ENCODE measurements around the gene DDX47. TPM values are rescaled to one million over a fixed set of nuclear protein-coding genes. Genes with fewer than 3 reads are reported as not detected.

DDX47 gene
- total and polyA plus RNA-seq, 7 experiments from 2014 or later = 70.7 to 154 (median 75.5) TPM

DNA sequence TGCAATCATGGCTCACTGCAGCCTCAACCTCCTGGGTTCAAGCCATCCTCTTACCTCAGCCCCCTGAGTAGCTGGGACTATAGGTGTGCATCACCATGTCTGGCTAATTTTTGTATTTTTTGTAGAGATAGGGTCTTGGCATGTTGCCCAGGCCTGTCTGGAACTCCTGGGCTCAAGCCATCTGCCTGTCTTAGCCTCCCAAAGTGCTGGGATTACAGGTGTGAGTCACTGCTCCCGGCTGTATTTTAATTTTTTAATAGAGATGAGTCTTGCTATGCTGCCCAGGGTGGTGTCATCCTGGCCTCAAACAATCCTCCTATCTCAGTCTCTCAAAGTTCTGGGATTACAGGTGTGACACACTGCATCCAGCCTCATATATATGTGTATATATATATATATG lies 46.5 kb downstream of the DDX47 start:
- H3K9me3 ChIP-seq (ENCODE audit: control insufficient read depth in 2 of 3, low read length in 3 of 3) = no peaks in the 10 kb centered on the region
- ATAC-seq = no peak
- H3K9me3 Mint-ChIP-seq = peaks cover 0 to 5% (median 2%) of the 10 kb centered on the region in 11 donors
- ChIA-PET POLR2A (no interaction called here), CTCF (no interaction called here)
- intact Hi-C loops (cut with micrococcal nuclease) = no loop called here
- H3K4me1 ChIP-seq (ENCODE audit: control insufficient read depth in 2 of 2, insufficient read depth in 2 of 2, low read length in 2 of 2) = no peaks in the 10 kb centered on the region
- peaks cover 4 to 20% (median 19%) of the 10 kb centered on the region in 5 donors for H3K36me3 Mint-ChIP-seq
- H3K36me3 ChIP-seq (ENCODE audit: control insufficient read depth in 2 of 3, insufficient read depth in 3 of 3, low read length in 3 of 3) = no peaks in the 10 kb centered on the region
- no peak overlapping the region for H3K27ac ChIP-seq (ENCODE audit: low read depth, low read length)
- no peaks in the 10 kb centered on the region for H3K27me3 ChIP-seq (ENCODE audit: control insufficient read depth in 2 of 2, insufficient read depth in 2 of 2, low read length in 2 of 2)
- H3K27me3 Mint-ChIP-seq = no peaks in the 10 kb centered on the region
- H3K4me1 Mint-ChIP-seq = peaks cover 0 to 13% (median 0%) of the 10 kb centered on the region in 7 donors
- H3K4me3 Mint-ChIP-seq = no peak overlapping the region
- H3K27ac Mint-ChIP-seq = no peak overlapping the region
- DNase-seq = no peak
- no peak overlapping the region for H3K4me3 ChIP-seq (ENCODE audit: low read length)

DNA sequence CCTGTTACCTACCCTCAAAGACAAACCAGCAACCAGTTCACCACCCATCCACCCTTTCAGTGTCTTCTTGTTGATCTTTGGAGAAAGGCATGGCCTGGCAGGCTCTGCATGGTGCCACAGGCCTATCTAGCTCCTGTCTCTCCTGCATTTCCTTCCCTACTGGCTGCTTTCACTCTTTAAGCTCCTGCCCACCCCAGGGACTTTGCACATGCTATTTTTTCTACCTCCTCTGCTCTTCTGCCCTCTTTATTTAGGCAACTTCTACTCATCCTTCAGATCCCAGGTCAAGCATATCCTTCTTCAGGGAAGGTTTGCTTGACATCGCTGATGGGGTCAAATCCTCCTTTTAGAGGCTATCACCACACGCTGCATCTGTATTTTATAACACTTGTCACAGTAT lies 51.1 kb downstream of the DDX47 start:
- H3K27me3 Mint-ChIP-seq = no peaks in the 10 kb centered on the region
- POLR2A ChIA-PET = no interaction called here
- no peak overlapping the region for H3K4me3 Mint-ChIP-seq

DNA sequence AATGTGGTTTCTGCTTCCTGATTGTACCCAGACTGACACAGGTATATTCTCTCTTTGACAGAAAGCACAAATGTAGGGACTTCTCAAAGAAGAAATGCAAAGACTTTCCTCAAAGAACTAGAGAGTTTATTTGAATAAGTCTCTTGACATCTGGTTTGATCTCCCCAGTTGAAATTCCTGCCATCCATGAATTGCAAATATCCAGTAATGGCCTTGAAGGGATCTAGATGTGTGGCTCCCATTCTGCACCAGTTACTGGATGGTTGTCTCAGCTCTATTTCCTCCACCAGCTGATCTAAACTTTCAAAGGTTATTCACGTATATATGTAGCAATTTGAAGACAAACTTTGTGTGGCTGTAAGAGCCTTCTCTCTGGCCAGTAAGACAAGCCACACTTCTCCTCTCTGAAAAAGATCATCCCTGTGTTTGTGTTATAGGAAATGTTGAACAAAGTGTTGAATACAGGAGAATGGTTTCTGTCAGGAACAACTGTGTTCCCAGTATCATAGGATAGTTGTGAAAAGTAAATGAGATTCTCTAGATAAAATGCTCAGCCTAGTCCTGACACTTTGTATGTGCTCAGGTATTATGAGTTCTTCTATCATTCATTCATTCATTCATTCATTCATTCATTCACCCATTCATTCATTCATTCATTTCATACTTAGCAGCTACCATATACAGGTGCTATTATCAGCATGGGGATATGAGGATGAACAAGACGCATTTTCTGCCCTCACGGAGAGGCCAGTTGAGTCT lies 55.5 kb downstream of the DDX47 start:
- Histone ChIP-seq H3K27ac (ENCODE audit: low read depth, low read length) (no peak overlapping the region), H3K4me1 (ENCODE audit: control insufficient read depth in 2 of 2, insufficient read depth in 2 of 2, low read length in 2 of 2) (no peaks in the 10 kb centered on the region), H3K27me3 (ENCODE audit: control insufficient read depth in 2 of 2, insufficient read depth in 2 of 2, low read length in 2 of 2) (no peaks in the 10 kb centered on the region), H3K4me3 (ENCODE audit: low read length) (no peak overlapping the region), H3K36me3 (ENCODE audit: control insufficient read depth in 2 of 3, insufficient read depth in 3 of 3, low read length in 3 of 3) (no peaks in the 10 kb centered on the region), H3K9me3 (ENCODE audit: control insufficient read depth in 2 of 3, low read length in 3 of 3) (no peaks in the 10 kb centered on the region)
- Mint-ChIP-seq H3K9me3 (peaks cover 0 to 3% (median 0%) of the 10 kb centered on the region in 11 donors), H3K27me3 (no peaks in the 10 kb centered on the region), H3K36me3 (peaks cover 3 to 11% (median 8%) of the 10 kb centered on the region in 5 donors), H3K4me3 (no peak overlapping the region), H3K27ac (peak overlapping the region in 1 of 9 donors; percentile 2), H3K4me1 (peaks cover 0 to 6% (median 0%) of the 10 kb centered on the region in 7 donors)
- ATAC-seq = no peak
- POLR2A ChIA-PET = no interaction called here
- intact Hi-C loops (cut with micrococcal nuclease) = no loop called here
- DNase-seq = no peak
- CTCF ChIA-PET = interaction anchor here (0.9 kb wide), 1 partner anchor 19 kb away, joined by 3 read pairs; no protein-coding TSS in a partner anchor

More for the DNA sequence above, 51.1 kb downstream of the DDX47 start:
- peaks cover 4 to 25% (median 14%) of the 10 kb centered on the region in 5 donors for H3K36me3 Mint-ChIP-seq
- H3K4me3 ChIP-seq (ENCODE audit: low read length) = no peak overlapping the region
- no peaks in the 10 kb centered on the region for H3K27me3 ChIP-seq (ENCODE audit: control insufficient read depth in 2 of 2, insufficient read depth in 2 of 2, low read length in 2 of 2)
- no peaks in the 10 kb centered on the region for H3K4me1 ChIP-seq (ENCODE audit: control insufficient read depth in 2 of 2, insufficient read depth in 2 of 2, low read length in 2 of 2)
- CTCF ChIA-PET = no interaction called here
- no peak overlapping the region for H3K27ac ChIP-seq (ENCODE audit: low read depth, low read length)
- no peaks in the 10 kb centered on the region for H3K36me3 ChIP-seq (ENCODE audit: control insufficient read depth in 2 of 3, insufficient read depth in 3 of 3, low read length in 3 of 3)
- intact Hi-C loops (cut with micrococcal nuclease) = no loop called here
- H3K4me1 Mint-ChIP-seq = peaks cover 0 to 6% (median 0%) of the 10 kb centered on the region in 7 donors
- ATAC-seq (no peak), DNase-seq (no peak)
- H3K27ac Mint-ChIP-seq = no peak overlapping the region
- no peaks in the 10 kb centered on the region for H3K9me3 ChIP-seq (ENCODE audit: control insufficient read depth in 2 of 3, low read length in 3 of 3)
- H3K9me3 Mint-ChIP-seq = peaks cover 0 to 3% (median 1%) of the 10 kb centered on the region in 11 donors

DNA sequence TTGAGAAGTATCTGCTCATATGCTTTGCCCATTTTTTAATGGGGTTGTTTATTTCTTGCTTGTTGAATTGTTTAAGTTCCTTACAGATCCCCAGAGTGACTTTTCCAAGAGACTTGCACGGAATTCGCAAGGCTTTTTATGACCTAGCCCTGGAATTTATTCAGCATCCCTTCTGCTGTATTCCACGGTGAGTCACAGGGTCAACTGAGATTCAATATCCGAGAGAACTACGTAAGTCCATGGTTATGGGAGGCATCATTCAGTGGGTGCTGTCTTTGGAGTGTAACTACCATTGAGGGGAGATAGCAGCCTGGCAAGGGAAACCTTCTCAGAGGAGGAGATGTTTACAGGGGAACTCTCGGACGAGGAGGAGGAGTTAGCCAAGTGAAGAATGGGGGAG lies 57.3 kb downstream of the DDX47 start:
- no peaks in the 10 kb centered on the region for H3K27me3 Mint-ChIP-seq
- CTCF ChIA-PET = no interaction called here
- no peak for ATAC-seq
- H3K4me3 Mint-ChIP-seq = no peak overlapping the region
- POLR2A ChIA-PET = no interaction called here
- Histone ChIP-seq H3K9me3 (ENCODE audit: control insufficient read depth in 2 of 3, low read length in 3 of 3) (no peaks in the 10 kb centered on the region), H3K27ac (ENCODE audit: low read depth, low read length) (no peak overlapping the region), H3K27me3 (ENCODE audit: control insufficient read depth in 2 of 2, insufficient read depth in 2 of 2, low read length in 2 of 2) (no peaks in the 10 kb centered on the region), H3K4me3 (ENCODE audit: low read length) (no peak overlapping the region), H3K4me1 (ENCODE audit: control insufficient read depth in 2 of 2, insufficient read depth in 2 of 2, low read length in 2 of 2) (no peaks in the 10 kb centered on the region), H3K36me3 (ENCODE audit: control insufficient read depth in 2 of 3, insufficient read depth in 3 of 3, low read length in 3 of 3) (no peaks in the 10 kb centered on the region)
- H3K9me3 Mint-ChIP-seq = peaks cover 0 to 1% (median 0%) of the 10 kb centered on the region in 11 donors
- no peak for DNase-seq
- H3K4me1 Mint-ChIP-seq = peaks cover 0 to 6% (median 0%) of the 10 kb centered on the region in 7 donors
- peaks cover 0 to 7% (median 3%) of the 10 kb centered on the region in 5 donors for H3K36me3 Mint-ChIP-seq
- intact Hi-C loops (cut with micrococcal nuclease) = no loop called here
- no peak overlapping the region for H3K27ac Mint-ChIP-seq

DNA sequence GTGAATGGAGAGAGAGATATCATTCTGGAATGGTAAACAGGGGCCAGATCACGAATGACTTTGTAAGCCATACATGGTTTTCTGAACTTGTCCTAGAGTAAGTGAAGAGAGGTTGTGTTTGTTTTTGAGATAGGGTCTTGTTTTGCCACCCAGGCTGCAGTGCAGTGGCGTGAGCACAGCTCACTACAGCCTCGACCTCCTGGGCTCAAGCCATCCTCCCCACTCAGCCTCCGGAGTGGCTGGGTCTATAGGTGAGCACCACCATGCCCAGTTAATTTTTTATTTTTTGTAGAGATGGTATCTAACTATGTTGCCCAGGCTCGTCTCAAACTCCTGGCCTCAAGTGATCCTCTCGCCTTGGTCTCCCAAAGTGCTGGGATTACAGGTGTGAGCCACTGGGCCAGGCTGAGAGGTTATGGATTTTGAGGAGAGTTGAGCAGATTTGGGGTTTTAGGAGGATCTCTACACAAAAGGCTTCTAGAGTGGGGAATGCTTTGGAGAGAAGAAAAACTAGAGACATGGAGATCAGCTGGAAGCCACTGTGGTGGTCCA lies 58.5 kb downstream of the DDX47 start:
- CTCF ChIA-PET = no interaction called here
- no peaks in the 10 kb centered on the region for H3K4me1 ChIP-seq (ENCODE audit: control insufficient read depth in 2 of 2, insufficient read depth in 2 of 2, low read length in 2 of 2)
- Mint-ChIP-seq H3K27ac (peak overlapping the region in 1 of 9 donors; percentile 20), H3K9me3 (peaks cover 0 to 1% (median 0%) of the 10 kb centered on the region in 11 donors), H3K36me3 (peaks cover 0 to 7% (median 3%) of the 10 kb centered on the region in 5 donors), H3K4me1 (peaks cover 0 to 6% (median 0%) of the 10 kb centered on the region in 7 donors), H3K4me3 (no peak overlapping the region), H3K27me3 (no peaks in the 10 kb centered on the region)
- ATAC-seq (no peak), DNase-seq (no peak)
- H3K27me3 ChIP-seq (ENCODE audit: control insufficient read depth in 2 of 2, insufficient read depth in 2 of 2, low read length in 2 of 2) = no peaks in the 10 kb centered on the region
- H3K27ac ChIP-seq (ENCODE audit: low read depth, low read length) = no peak overlapping the region
- intact Hi-C loops (cut with micrococcal nuclease) = no loop called here
- POLR2A ChIA-PET = interaction anchor here (0.9 kb wide), 1 partner anchor 27 kb away, joined by 3 read pairs; no protein-coding TSS in a partner anchor
- no peak overlapping the region for H3K4me3 ChIP-seq (ENCODE audit: low read length)
- H3K9me3 ChIP-seq (ENCODE audit: control insufficient read depth in 2 of 3, low read length in 3 of 3) = no peaks in the 10 kb centered on the region
- H3K36me3 ChIP-seq (ENCODE audit: control insufficient read depth in 2 of 3, insufficient read depth in 3 of 3, low read length in 3 of 3) = no peaks in the 10 kb centered on the region

DNA sequence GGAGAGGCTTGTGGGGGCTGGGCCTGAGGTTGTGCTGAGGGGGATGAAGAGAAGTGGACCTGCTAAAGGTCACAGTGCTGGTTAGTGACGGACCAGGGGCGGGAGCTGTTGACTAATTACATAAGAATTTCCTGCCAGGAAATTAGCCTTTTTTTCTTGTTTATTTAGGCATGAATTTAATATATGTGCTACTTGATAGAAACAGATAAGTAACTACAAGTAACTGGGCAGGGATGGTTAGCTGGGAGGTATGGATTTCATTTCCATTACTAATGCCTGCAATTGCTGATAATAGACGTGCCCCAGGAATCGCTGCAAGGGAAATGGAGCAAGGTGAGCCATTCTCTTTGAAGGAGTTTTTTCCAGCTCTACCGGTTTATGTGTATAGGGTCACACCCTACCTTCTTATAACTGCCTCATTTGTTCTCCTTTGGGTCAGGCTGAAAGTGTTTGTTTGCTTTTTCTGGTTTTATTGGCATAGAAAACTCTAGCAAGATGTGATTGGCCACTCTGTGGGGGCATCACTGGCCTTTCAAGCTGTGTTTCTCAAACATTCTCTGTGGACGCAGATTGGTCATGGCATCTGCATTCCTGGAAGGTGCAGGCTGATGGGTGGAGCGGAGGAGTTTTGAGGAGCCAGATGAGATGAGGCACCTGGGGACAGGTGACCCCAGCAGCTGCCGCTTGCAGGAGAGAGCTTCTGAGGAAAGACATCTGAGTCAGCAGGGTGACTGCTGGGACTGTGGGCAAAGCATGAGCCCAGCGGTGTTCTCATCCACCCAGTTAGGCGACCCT lies 59.2 kb downstream of the DDX47 start:
- H3K4me1 ChIP-seq (ENCODE audit: control insufficient read depth in 2 of 2, insufficient read depth in 2 of 2, low read length in 2 of 2) = no peaks in the 10 kb centered on the region
- intact Hi-C loops (cut with micrococcal nuclease) = no loop called here
- H3K36me3 ChIP-seq (ENCODE audit: control insufficient read depth in 2 of 3, insufficient read depth in 3 of 3, low read length in 3 of 3) = no peaks in the 10 kb centered on the region
- DNase-seq = no peak
- no peaks in the 10 kb centered on the region for H3K27me3 Mint-ChIP-seq
- ChIA-PET POLR2A (interaction anchor here (0.9 kb wide), 1 partner anchor 28 kb away, joined by 3 read pairs; no protein-coding TSS in a partner anchor), CTCF (no interaction called here)
- H3K27me3 ChIP-seq (ENCODE audit: control insufficient read depth in 2 of 2, insufficient read depth in 2 of 2, low read length in 2 of 2) = no peaks in the 10 kb centered on the region
- H3K4me3 Mint-ChIP-seq = no peak overlapping the region
- H3K36me3 Mint-ChIP-seq = peaks cover 0 to 7% (median 3%) of the 10 kb centered on the region in 5 donors
- peaks cover 0 to 1% (median 0%) of the 10 kb centered on the region in 11 donors for H3K9me3 Mint-ChIP-seq
- peak overlapping the region in 1 of 9 donors; percentile 15 for H3K27ac Mint-ChIP-seq
- H3K4me3 ChIP-seq (ENCODE audit: low read length) = no peak overlapping the region
- no peaks in the 10 kb centered on the region for H3K9me3 ChIP-seq (ENCODE audit: control insufficient read depth in 2 of 3, low read length in 3 of 3)
- H3K27ac ChIP-seq (ENCODE audit: low read depth, low read length) = no peak overlapping the region
- H3K4me1 Mint-ChIP-seq = peaks cover 0 to 6% (median 0%) of the 10 kb centered on the region in 7 donors
- no peak for ATAC-seq

All from naive thymus-derived CD4-positive, alpha-beta T cell (primary cell).